ENCODE measurements around the gene TCIRG1. TPM values are rescaled to one million over a fixed set of nuclear protein-coding genes. Genes with fewer than 3 reads are reported as not detected.

Gene TCIRG1
- total and polyA plus RNA-seq, 7 donors: 10.9 to 20.1 (median 11.8) TPM

GRCh38 chr11:68020575-68020974 lies 18.2 kb upstream of the TCIRG1 start:
- intact Hi-C loops (cut with DNase I): no loop called here
- no peaks in the 10 kb centered on the region for H3K9me3 ChIP-seq
- no peak for TF ChIP-seq CTCF (IDR thresholded peaks at IDR 0.05)
- ATAC-seq (no peak), DNase-seq (no peak)
- H3K4me3 ChIP-seq: no peak overlapping the region
- H3K4me1 ChIP-seq: no peaks in the 10 kb centered on the region
- H3K27me3 ChIP-seq (ENCODE audit: insufficient read depth in 3 of 3, low read length in 2 of 3): no peaks in the 10 kb centered on the region
- peaks cover 0 to 9% of the 10 kb centered on the region in 2 donors for H3K36me3 ChIP-seq (ENCODE audit: insufficient read depth in 1 of 2, low read depth in 1 of 2)
- whole genome bisulfite sequencing, 3 donors: 43 to 60% (median 53%) methylated on average over 11 of the region's 11 CpGs
- H3K27ac ChIP-seq: no peak overlapping the region

- no peaks in the 10 kb centered on the region for H3K4me1 ChIP-seq
- no peak overlapping the region for H3K27ac ChIP-seq
- H3K4me3 ChIP-seq: no peak overlapping the region
- peaks cover 0 to 9% of the 10 kb centered on the region in 2 donors for H3K36me3 ChIP-seq (ENCODE audit: insufficient read depth in 1 of 2, low read depth in 1 of 2)
- WGBS, 3 donors: 43 to 57% (median 56%) methylated on average over 25 to 27 of the region's 27 CpGs
- peak; percentile 9 for TF ChIP-seq CTCF (IDR thresholded peaks at IDR 0.05)
- intact Hi-C loops (cut with DNase I): no loop called here
- no peaks in the 10 kb centered on the region for H3K9me3 ChIP-seq
- no peak for DNase-seq
- no peaks in the 10 kb centered on the region for H3K27me3 ChIP-seq (ENCODE audit: insufficient read depth in 3 of 3, low read length in 2 of 3)
- peak; percentile 53 to 63 (median 60) for ATAC-seq
Measured at GRCh38 chr11:68021167-68021787, 17.5 kb upstream of the TCIRG1 start.

DNA sequence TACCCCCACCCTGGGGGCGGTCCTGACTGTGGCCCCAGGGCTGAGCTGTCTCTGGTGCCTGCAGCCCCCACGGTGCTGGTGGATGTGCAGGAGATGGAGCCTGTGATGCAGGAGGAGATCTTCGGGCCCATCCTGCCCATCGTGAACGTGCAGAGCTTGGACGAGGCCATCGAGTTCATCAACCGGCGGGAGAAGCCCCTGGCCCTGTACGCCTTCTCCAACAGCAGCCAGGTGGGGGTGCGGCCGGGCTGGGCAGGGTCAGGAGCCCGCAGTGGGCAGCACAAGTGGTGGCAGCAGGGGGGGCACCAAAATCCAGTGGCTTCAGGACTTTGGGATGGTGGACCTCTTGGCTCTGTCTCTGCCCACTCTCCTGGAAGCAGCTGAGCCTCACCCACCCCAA lies 16.3 kb upstream of the TCIRG1 start:
- Histone ChIP-seq H3K27me3 (ENCODE audit: insufficient read depth in 3 of 3, low read length in 2 of 3) (no peaks in the 10 kb centered on the region), H3K4me3 (no peak overlapping the region), H3K9me3 (no peaks in the 10 kb centered on the region), H3K36me3 (ENCODE audit: insufficient read depth in 1 of 2, low read depth in 1 of 2) (peaks cover 0 to 9% of the 10 kb centered on the region in 2 donors), H3K4me1 (no peaks in the 10 kb centered on the region), H3K27ac (no peak overlapping the region)
- intact Hi-C loops (cut with DNase I): no loop called here
- WGBS, 3 donors: 86 to 90% (median 88%) methylated on average over 13 of the region's 13 CpGs
- ATAC-seq: no peak
- TF ChIP-seq CTCF (IDR thresholded peaks at IDR 0.05): no peak
- no peak for DNase-seq

GRCh38 chr11:68024508-68024907 lies 14.3 kb upstream of the TCIRG1 start:
- no peak overlapping the region for H3K4me3 ChIP-seq
- peaks cover 7% of the 10 kb centered on the region for H3K4me1 ChIP-seq
- 84 to 90% (median 84%) methylated on average over 5 of the region's 5 CpGs for WGBS, 3 donors
- no peaks in the 10 kb centered on the region for H3K27me3 ChIP-seq (ENCODE audit: insufficient read depth in 3 of 3, low read length in 2 of 3)
- ATAC-seq (no peak), DNase-seq (no peak)
- TF ChIP-seq CTCF (IDR thresholded peaks at IDR 0.05): no peak
- peaks cover 0 to 9% of the 10 kb centered on the region in 2 donors for H3K36me3 ChIP-seq (ENCODE audit: insufficient read depth in 1 of 2, low read depth in 1 of 2)
- H3K9me3 ChIP-seq: no peaks in the 10 kb centered on the region
- H3K27ac ChIP-seq: no peak overlapping the region
- intact Hi-C loops (cut with DNase I): no loop called here

GRCh38 chr11:68025047-68025446 lies 13.8 kb upstream of the TCIRG1 start:
- DNase-seq (no peak), ATAC-seq (no peak)
- no peak overlapping the region for H3K4me3 ChIP-seq
- no peaks in the 10 kb centered on the region for H3K27me3 ChIP-seq (ENCODE audit: insufficient read depth in 3 of 3, low read length in 2 of 3)
- peaks cover 0 to 9% of the 10 kb centered on the region in 2 donors for H3K36me3 ChIP-seq (ENCODE audit: insufficient read depth in 1 of 2, low read depth in 1 of 2)
- intact Hi-C loops (cut with DNase I): no loop called here
- peaks cover 10% of the 10 kb centered on the region for H3K4me1 ChIP-seq
- no peak overlapping the region for H3K27ac ChIP-seq
- 79 to 82% (median 79%) methylated on average over 5 of the region's 5 CpGs for WGBS, 3 donors
- no peak for TF ChIP-seq CTCF (IDR thresholded peaks at IDR 0.05)
- no peaks in the 10 kb centered on the region for H3K9me3 ChIP-seq
